ENCODE measurements around the gene LRIG3.
A peak's percentile ranks its signal among the peaks of the same experiment; 100 is the strongest.

Gene LRIG3

GRCh38 chr12:58923781-58924180 lies 3.5 kb upstream of the LRIG3 start:
- TF ChIP-seq CTCF (IDR thresholded peaks at IDR 0.05; ENCODE audit: low read depth, low read length), result no peak
- H3K4me3 ChIP-seq (replicated peaks in 1 of 2; ENCODE audit: low read depth in 2 of 2, low read length in 2 of 2), result no peak overlapping the region
- DNase-seq (ENCODE audit: low read depth in 2 of 2), result no peak

GRCh38 chr12:58922849-58923248 lies 2.5 kb upstream of the LRIG3 start:
- peak; percentile 46 to 75 for DNase-seq (ENCODE audit: low read depth in 2 of 2)
- TF ChIP-seq CTCF (IDR thresholded peaks at IDR 0.05; ENCODE audit: low read depth, low read length), result no peak
- no peak overlapping the region for H3K4me3 ChIP-seq (replicated peaks in 1 of 2; ENCODE audit: low read depth in 2 of 2, low read length in 2 of 2)

GRCh38 chr12:58920961-58921861 lies 907 bp upstream of the LRIG3 start:
- peak overlapping the region in 1 of 2 donors; percentile 86 for H3K4me3 ChIP-seq (replicated peaks in 1 of 2; ENCODE audit: low read depth in 2 of 2, low read length in 2 of 2)
- no peak for TF ChIP-seq CTCF (IDR thresholded peaks at IDR 0.05; ENCODE audit: low read depth, low read length)
- no peak for DNase-seq (ENCODE audit: low read depth in 2 of 2)

- no peak for TF ChIP-seq CTCF (IDR thresholded peaks at IDR 0.05; ENCODE audit: low read depth, low read length)
- peak overlapping the region; percentile 81 to 86 for H3K4me3 ChIP-seq (replicated peaks in 1 of 2; ENCODE audit: low read depth in 2 of 2, low read length in 2 of 2)
- DNase-seq (ENCODE audit: low read depth in 2 of 2), result peak; percentile 38 to 66
Observed at GRCh38 chr12:58919231-58920101, 838 bp downstream of the LRIG3 start.

GRCh38 chr12:58918469-58918844 lies 1.8 kb downstream of the LRIG3 start:
- no peak for TF ChIP-seq CTCF (IDR thresholded peaks at IDR 0.05; ENCODE audit: low read depth, low read length)
- H3K4me3 ChIP-seq (replicated peaks in 1 of 2; ENCODE audit: low read depth in 2 of 2, low read length in 2 of 2), result peak overlapping the region in 1 of 2 donors; percentile 86
- peak in 1 of 2 donors; percentile 9 for DNase-seq (ENCODE audit: low read depth in 2 of 2)

GRCh38 chr12:58917699-58918468 lies 2.4 kb downstream of the LRIG3 start:
- DNase-seq (ENCODE audit: low read depth in 2 of 2), result peak in 1 of 2 donors; percentile 18
- no peak for TF ChIP-seq CTCF (IDR thresholded peaks at IDR 0.05; ENCODE audit: low read depth, low read length)
- peak overlapping the region in 1 of 2 donors; percentile 86 for H3K4me3 ChIP-seq (replicated peaks in 1 of 2; ENCODE audit: low read depth in 2 of 2, low read length in 2 of 2)

All from cardiac fibroblast (primary cell).